Heart left ventricle (tissue), 16 donors: ENCODE data around the gene MYO16. TPM values are rescaled to one million over a fixed set of nuclear protein-coding genes. Genes with fewer than 3 reads are reported as not detected.

Source experiments
- ATAC-seq, 4 donors: fragments of 200-7000 bp; cut with Tn5 transposase; one replicate each; pipeline ENCODE4 v1.9.1; 2020 to 2022; ENCODE audit warnings: moderate library complexity in 4 of 4, mild to moderate bottlenecking in 3 of 4, moderate number of reproducible peaks in 1 of 4
- DNase-seq, 5 donors: peaks; one replicate each; pipeline ENCODE4 v3.0.0-alpha.2; 2020
- H3K27ac ChIP-seq, 12 donors: fragments of 200-600 bp; sonication (generic) in 4 of 12; one replicate each; pipeline versions ENCODE4 v1.5.0 to v1.8.0; 2016 to 2022; ENCODE audit warnings: mild to moderate bottlenecking in 2 of 12
- H3K27me3 ChIP-seq, 9 donors: fragments of 200-600 bp; sonication (generic) in 2 of 9; one replicate each; pipeline versions ENCODE4 v1.5.1 to v1.8.0; 2016 to 2022; ENCODE audit warnings: mild to moderate bottlenecking in 3 of 9
- H3K36me3 ChIP-seq, 9 donors: fragments of 200-600 bp; sonication (generic) in 2 of 9; one replicate each; pipeline versions ENCODE4 v1.5.0 to v1.8.0; 2018 to 2022; ENCODE audit warnings: mild to moderate bottlenecking in 2 of 9
- H3K4me1 ChIP-seq, 12 donors: fragments of 200-600 bp; sonication (generic) in 4 of 12; one replicate each; pipeline versions ENCODE4 v1.5.0 to v1.8.0; 2016 to 2022; ENCODE audit warnings: mild to moderate bottlenecking in 3 of 12
- H3K4me3 ChIP-seq, 12 donors: fragments of 200-600 bp; sonication (generic) in 4 of 12; one replicate each; pipeline versions ENCODE4 v1.5.0 to v1.8.0; 2017 to 2022; ENCODE audit warnings: mild to moderate bottlenecking in 9 of 12, moderate library complexity in 4 of 12
- H3K9me3 ChIP-seq, 12 donors: fragments of 200-600 bp; sonication (generic) in 4 of 12; one replicate each; pipeline versions ENCODE4 v1.5.0 to v1.8.0; 2016 to 2022; ENCODE audit warnings: mild to moderate bottlenecking in 1 of 12
- POLR2A ChIP-seq, 2 donors: fragments of 450-650 bp; IDR thresholded peaks; one replicate each; pipeline ENCODE4 v1.6.1; 2017; ENCODE audit warnings: antibody characterized with exemption in 2 of 2, mild to moderate bottlenecking in 2 of 2, moderate library complexity in 2 of 2
- WGBS, 4 donors: extraction: QIAGEN DNeasy Blood & Tissue Kit in 2 of 4; methylation state at CpG; one replicate each; pipeline versions ENCODE4 v1.1.5 to v1.1.7; 2013 to 2018; 5-methylcytosine and 5-hydroxymethylcytosine counted together
- intact Hi-C, 10 donors: fragments of 100-400 bp; cut with DNase I; formaldehyde crosslinking; loops; one replicate each; pipeline versions ENCODE4 v1.11.1 to v1.14.2; 2022
- polyA plus RNA-seq, 2 donors: library from polyadenylated mRNA; stranded (reverse); fragments of 200-250 nt; gene quantifications; one replicate each; pipeline ENCODE4 v1.2.3, GENCODE V29; 2013
- total RNA-seq, 9 donors: library from RNA; depleted of rRNA in 2 of 9; stranded (reverse); fragments of >200 nt in 2 of 9; fragmentation: NEBNext Ultra II Directional in 3 of 9; extraction: Animal tissue kit (Norgen Biotek cat#: 25700) in 3 of 9; gene quantifications; one replicate each; pipeline versions ENCODE4 v1.1.0 to v1.2.4, GENCODE V29; 2016 to 2023
- TF ChIP-seq, protein P1 (sequence below), 12 donors: fragments of 200-600 bp; sonication (generic) in 4 of 12; IDR thresholded peaks; one replicate each; pipeline versions ENCODE4 v1.5.0 to v1.8.0; 2018 to 2022; ENCODE audit warnings: antibody characterized with exemption in 12 of 12, mild to moderate bottlenecking in 5 of 12
- donor health status: ischemic (EF 13 %, LVEDD 7.1; RV severe dilation, severe dysfunction).
- donor health status: healthy with polysubstance abuse.
- donor health status: DM: no; HTN: yes; CAD: no.
- donor health status: DM: no; HTN: no; CAD: no.
- donor health status: ischemic (EF 25% LVEDD 6.9; RV normal size, moderate dysfunction).
- donor health status: ischemic (EF 25% LVEDD 5.7; RV mildly dilated, moderate dysfunction).
- donor health status: healthy.
- donor health status: DM: yes; HTN: yes; CAD: no.
- donor health status: ischemic (EF 35%, LVEDD 5.7; RV mildly dilated, moderate dysfunction).
- donor health status: nonischemic (EF 11% LVEDD 7.7; RV severe dilation, severe dysfunction).
- donor health status: DM: yes; HTN: yes; CAD: no.
- donor health status: PGD.
- donor health status: ischemic (EF 29% LVEDD 5.4; RV normal size, mild dysfunction).
- donor health status: nonischemic (EF 23%, LVEDD 6.1; RV moderate dilation, normal function).

Gene MYO16
- total and polyA plus RNA-seq, 11 donors: 0.16 to 5.2 (median 0.81) TPM

DNA sequence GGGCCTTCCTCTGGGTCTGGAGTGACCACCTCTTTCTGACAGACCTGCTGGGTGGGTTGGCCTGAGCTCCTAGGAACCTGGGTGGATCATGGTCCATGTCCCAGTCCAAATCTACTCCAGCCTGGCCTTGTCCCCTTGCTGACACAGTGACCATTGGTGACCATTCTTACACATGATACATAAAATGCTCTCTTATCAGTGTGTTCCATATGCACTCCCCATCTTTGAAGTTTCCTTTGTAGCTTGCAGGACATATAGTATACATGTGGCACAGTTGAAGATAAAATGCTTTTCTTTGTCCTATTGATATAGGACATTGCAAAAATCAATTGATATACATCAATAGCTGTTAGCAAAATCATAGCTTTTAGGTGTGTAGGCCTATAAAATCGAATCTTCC lies 291.8 kb downstream of the MYO16 start:
- Histone ChIP-seq H3K27ac (no peak overlapping the region), H3K4me1 (peaks cover 0 to 3% (median 0%) of the 10 kb centered on the region in 12 donors), H3K9me3 (no peaks in the 10 kb centered on the region), H3K4me3 (no peak overlapping the region), H3K36me3 (no peaks in the 10 kb centered on the region), H3K27me3 (no peaks in the 10 kb centered on the region)
- no peak for ATAC-seq
- DNase-seq: no peak
- intact Hi-C loops: no loop called here
- 50 to 71% (median 60%) methylated on average over 1 of the region's 1 CpG for WGBS, 4 donors
- TF ChIP-seq, protein P1, sequence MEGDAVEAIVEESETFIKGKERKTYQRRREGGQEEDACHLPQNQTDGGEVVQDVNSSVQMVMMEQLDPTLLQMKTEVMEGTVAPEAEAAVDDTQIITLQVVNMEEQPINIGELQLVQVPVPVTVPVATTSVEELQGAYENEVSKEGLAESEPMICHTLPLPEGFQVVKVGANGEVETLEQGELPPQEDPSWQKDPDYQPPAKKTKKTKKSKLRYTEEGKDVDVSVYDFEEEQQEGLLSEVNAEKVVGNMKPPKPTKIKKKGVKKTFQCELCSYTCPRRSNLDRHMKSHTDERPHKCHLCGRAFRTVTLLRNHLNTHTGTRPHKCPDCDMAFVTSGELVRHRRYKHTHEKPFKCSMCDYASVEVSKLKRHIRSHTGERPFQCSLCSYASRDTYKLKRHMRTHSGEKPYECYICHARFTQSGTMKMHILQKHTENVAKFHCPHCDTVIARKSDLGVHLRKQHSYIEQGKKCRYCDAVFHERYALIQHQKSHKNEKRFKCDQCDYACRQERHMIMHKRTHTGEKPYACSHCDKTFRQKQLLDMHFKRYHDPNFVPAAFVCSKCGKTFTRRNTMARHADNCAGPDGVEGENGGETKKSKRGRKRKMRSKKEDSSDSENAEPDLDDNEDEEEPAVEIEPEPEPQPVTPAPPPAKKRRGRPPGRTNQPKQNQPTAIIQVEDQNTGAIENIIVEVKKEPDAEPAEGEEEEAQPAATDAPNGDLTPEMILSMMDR (IDR thresholded peaks at IDR 0.05): no peak
- TF ChIP-seq POLR2A (IDR thresholded peaks at IDR 0.05): no peak

- H3K4me1 ChIP-seq: no peaks in the 10 kb centered on the region
- WGBS, 4 donors: 76 to 85% (median 77%) methylated on average over 5 of the region's 5 CpGs
- ATAC-seq (no peak), DNase-seq (no peak)
- H3K4me3 ChIP-seq: no peak overlapping the region
- intact Hi-C loops: no loop called here
- no peak overlapping the region for H3K27ac ChIP-seq
- no peaks in the 10 kb centered on the region for H3K9me3 ChIP-seq
- no peaks in the 10 kb centered on the region for H3K36me3 ChIP-seq
- TF ChIP-seq POLR2A (IDR thresholded peaks at IDR 0.05): no peak
- TF ChIP-seq, protein P1 (IDR thresholded peaks at IDR 0.05): no peak
- H3K27me3 ChIP-seq: no peaks in the 10 kb centered on the region
Observed at GRCh38 chr13:108922108-108922507, 292.7 kb downstream of the MYO16 start.

- intact Hi-C loops: no loop called here
- 87 to 90% (median 90%) methylated on average over 13 to 15 of the region's 15 CpGs for WGBS, 4 donors
- Histone ChIP-seq H3K36me3 (no peaks in the 10 kb centered on the region), H3K27me3 (no peaks in the 10 kb centered on the region), H3K4me3 (no peak overlapping the region), H3K9me3 (no peaks in the 10 kb centered on the region), H3K4me1 (no peaks in the 10 kb centered on the region), H3K27ac (no peak overlapping the region)
- DNase-seq (no peak), ATAC-seq (no peak)
- no peak for TF ChIP-seq POLR2A (IDR thresholded peaks at IDR 0.05)
- TF ChIP-seq, protein P1 (IDR thresholded peaks at IDR 0.05): no peak
Observed at GRCh38 chr13:108923386-108924047, 294.1 kb downstream of the MYO16 start.

DNA sequence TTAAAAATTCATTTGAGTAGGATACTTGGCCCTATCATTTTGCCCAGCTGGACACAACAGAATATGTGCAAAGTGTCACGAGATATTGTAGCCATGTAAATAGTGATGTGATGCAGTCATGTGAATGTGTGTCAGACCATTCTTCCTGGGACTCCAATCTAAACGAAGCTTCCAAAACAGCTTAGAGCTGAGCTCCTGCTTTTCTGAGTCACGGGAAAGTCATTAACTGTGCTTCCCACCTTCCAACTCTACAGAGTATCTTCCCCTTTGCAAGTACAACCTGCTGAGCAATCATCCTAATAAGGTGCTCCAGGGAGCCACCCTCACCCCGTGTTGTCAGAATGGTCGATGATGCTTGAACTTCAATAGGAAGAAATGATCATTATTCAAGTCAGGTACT lies 294.7 kb downstream of the MYO16 start:
- Histone ChIP-seq H3K9me3 (no peaks in the 10 kb centered on the region), H3K27me3 (no peaks in the 10 kb centered on the region), H3K27ac (no peak overlapping the region), H3K4me3 (no peak overlapping the region), H3K36me3 (no peaks in the 10 kb centered on the region), H3K4me1 (no peaks in the 10 kb centered on the region)
- WGBS, 4 donors: 73 to 85% (median 80%) methylated on average over 5 of the region's 5 CpGs
- intact Hi-C loops: no loop called here
- TF ChIP-seq POLR2A (IDR thresholded peaks at IDR 0.05): no peak
- TF ChIP-seq, protein P1 (IDR thresholded peaks at IDR 0.05): no peak
- ATAC-seq (no peak), DNase-seq (no peak)
